ENCODE measurements around the gene TOGARAM2. TPM values are rescaled to one million over a fixed set of nuclear protein-coding genes. Genes with fewer than 3 reads are reported as not detected.
"Not testable (repeated sequence)": the region's sequence is repeated elsewhere in the genome, so short reads cannot be mapped to it uniquely, and the experiment has no call there.

The TOGARAM2 gene
- total and polyA plus RNA-seq, 7 experiments from 2014 or later: 0.58 to 4.9 (median 1.4) TPM; not detected in 1

DNA sequence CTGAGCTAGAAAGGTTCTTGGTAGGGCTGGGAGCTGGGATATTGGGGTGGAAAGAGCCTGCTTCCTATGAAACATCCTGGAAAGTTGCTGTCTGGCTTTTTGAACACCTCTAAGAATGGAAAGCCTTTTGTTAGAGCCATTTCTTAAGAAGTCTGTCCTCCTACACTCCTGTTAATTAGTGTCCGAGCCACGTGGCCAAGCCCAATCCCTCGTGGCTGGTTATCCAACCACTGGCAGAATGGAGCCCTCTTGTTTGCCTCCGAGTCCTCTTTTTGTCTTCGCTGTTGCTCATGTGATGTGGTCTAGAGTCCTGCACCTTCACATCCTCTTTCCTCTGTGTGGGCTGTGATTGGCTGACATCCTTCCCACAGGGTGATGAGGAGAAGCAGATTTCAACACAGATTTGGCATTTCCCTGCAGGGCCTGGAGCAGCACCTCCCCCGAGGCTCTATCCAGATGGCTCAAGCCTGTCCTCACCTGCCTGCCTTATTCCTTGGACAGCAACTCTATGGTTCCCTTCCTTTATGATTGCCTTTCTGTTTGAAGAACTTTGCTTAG lies 8.2 kb upstream of the TOGARAM2 start:
- CTCF ChIA-PET: interaction anchor here (0.6 kb wide), 1 partner anchor 88 kb away, joined by 3 read pairs; no protein-coding TSS in a partner anchor
- no peak overlapping the region for H3K27ac ChIP-seq (ENCODE audit: low read depth, low read length)
- intact Hi-C loops (cut with micrococcal nuclease): no loop called here
- H3K9me3 Mint-ChIP-seq: peaks cover 0 to 13% (median 3%) of the 10 kb centered on the region in 11 donors
- H3K27me3 ChIP-seq (ENCODE audit: control insufficient read depth in 2 of 2, insufficient read depth in 2 of 2, low read length in 2 of 2): no peaks in the 10 kb centered on the region
- peaks cover 8 to 13% (median 10%) of the 10 kb centered on the region in 7 donors for H3K4me1 Mint-ChIP-seq
- H3K36me3 ChIP-seq (ENCODE audit: control insufficient read depth in 2 of 3, insufficient read depth in 3 of 3, low read length in 3 of 3): no peaks in the 10 kb centered on the region
- peaks cover 0 to 1% (median 0%) of the 10 kb centered on the region in 5 donors for H3K36me3 Mint-ChIP-seq
- POLR2A ChIA-PET: no interaction called here
- H3K4me3 Mint-ChIP-seq: peak overlapping the region in 2 of 10 donors; percentile 33 to 34
- H3K4me1 ChIP-seq (ENCODE audit: control insufficient read depth in 2 of 2, insufficient read depth in 2 of 2, low read length in 2 of 2): no peaks in the 10 kb centered on the region
- H3K27ac Mint-ChIP-seq: no peak overlapping the region
- peaks cover 0 to 3% (median 0%) of the 10 kb centered on the region in 5 donors for H3K27me3 Mint-ChIP-seq
- no peak overlapping the region for H3K4me3 ChIP-seq (ENCODE audit: low read length)
- no peaks in the 10 kb centered on the region for H3K9me3 ChIP-seq (ENCODE audit: control insufficient read depth in 2 of 3, low read length in 3 of 3)
- DNase-seq (no peak), ATAC-seq (peak; percentile 58)

GRCh38 chr2:28974252-28974651 lies 6.8 kb upstream of the TOGARAM2 start:
- Histone ChIP-seq H3K27me3 (ENCODE audit: control insufficient read depth in 2 of 2, insufficient read depth in 2 of 2, low read length in 2 of 2) (no peaks in the 10 kb centered on the region), H3K27ac (ENCODE audit: low read depth, low read length) (no peak overlapping the region), H3K4me1 (ENCODE audit: control insufficient read depth in 2 of 2, insufficient read depth in 2 of 2, low read length in 2 of 2) (no peaks in the 10 kb centered on the region), H3K9me3 (ENCODE audit: control insufficient read depth in 2 of 3, low read length in 3 of 3) (no peaks in the 10 kb centered on the region), H3K36me3 (ENCODE audit: control insufficient read depth in 2 of 3, insufficient read depth in 3 of 3, low read length in 3 of 3) (no peaks in the 10 kb centered on the region), H3K4me3 (ENCODE audit: low read length) (no peak overlapping the region)
- peaks cover 0 to 1% (median 0%) of the 10 kb centered on the region in 5 donors for H3K36me3 Mint-ChIP-seq
- H3K9me3 Mint-ChIP-seq: peaks cover 0 to 13% (median 3%) of the 10 kb centered on the region in 11 donors
- ChIA-PET POLR2A (no interaction called here), CTCF (no interaction called here)
- H3K4me3 Mint-ChIP-seq: no peak overlapping the region
- no peak overlapping the region for H3K27ac Mint-ChIP-seq
- ATAC-seq (no peak), DNase-seq (no peak)
- H3K4me1 Mint-ChIP-seq: peaks cover 8 to 13% (median 10%) of the 10 kb centered on the region in 7 donors
- intact Hi-C loops (cut with micrococcal nuclease): no loop called here
- H3K27me3 Mint-ChIP-seq: peaks cover 0 to 3% (median 0%) of the 10 kb centered on the region in 5 donors

GRCh38 chr2:28975671-28976070 lies 5.4 kb upstream of the TOGARAM2 start:
- peaks cover 0 to 13% (median 3%) of the 10 kb centered on the region in 11 donors for H3K9me3 Mint-ChIP-seq
- H3K9me3 ChIP-seq (ENCODE audit: control insufficient read depth in 2 of 3, low read length in 3 of 3): no peaks in the 10 kb centered on the region
- H3K27ac Mint-ChIP-seq: no peak overlapping the region
- H3K4me3 ChIP-seq (ENCODE audit: low read length): no peak overlapping the region
- peaks cover 8 to 13% (median 10%) of the 10 kb centered on the region in 7 donors for H3K4me1 Mint-ChIP-seq
- no peak for ATAC-seq
- H3K27ac ChIP-seq (ENCODE audit: low read depth, low read length): no peak overlapping the region
- H3K27me3 ChIP-seq (ENCODE audit: control insufficient read depth in 2 of 2, insufficient read depth in 2 of 2, low read length in 2 of 2): no peaks in the 10 kb centered on the region
- DNase-seq: no peak
- ChIA-PET POLR2A (no interaction called here), CTCF (no interaction called here)
- no peaks in the 10 kb centered on the region for H3K36me3 ChIP-seq (ENCODE audit: control insufficient read depth in 2 of 3, insufficient read depth in 3 of 3, low read length in 3 of 3)
- no peak overlapping the region for H3K4me3 Mint-ChIP-seq
- no peaks in the 10 kb centered on the region for H3K4me1 ChIP-seq (ENCODE audit: control insufficient read depth in 2 of 2, insufficient read depth in 2 of 2, low read length in 2 of 2)
- peaks cover 0 to 1% (median 0%) of the 10 kb centered on the region in 5 donors for H3K36me3 Mint-ChIP-seq
- peaks cover 0 to 3% (median 0%) of the 10 kb centered on the region in 5 donors for H3K27me3 Mint-ChIP-seq
- intact Hi-C loops (cut with micrococcal nuclease): no loop called here

DNA sequence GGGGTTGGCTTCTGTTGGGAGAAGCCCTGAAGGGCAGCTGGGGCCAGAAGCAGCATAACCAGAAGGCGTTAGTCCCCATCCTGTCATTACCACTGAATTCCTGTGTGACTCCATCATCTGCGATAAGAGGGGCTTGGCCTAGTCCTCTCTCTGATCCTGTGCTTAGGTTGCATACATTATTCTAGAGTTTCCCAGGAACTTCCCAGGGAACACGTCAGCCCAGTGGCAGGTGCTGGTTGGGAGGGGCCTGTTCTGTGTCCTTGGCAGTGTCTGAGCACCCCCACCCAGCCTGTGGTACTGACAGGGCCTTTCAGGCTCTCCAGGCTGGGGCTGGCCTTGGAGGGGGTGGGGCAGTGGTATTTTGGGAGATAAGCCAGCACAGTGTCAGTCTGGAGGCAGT lies 4.5 kb upstream of the TOGARAM2 start:
- no peak overlapping the region for H3K27ac ChIP-seq (ENCODE audit: low read depth, low read length)
- H3K4me3 Mint-ChIP-seq: no peak overlapping the region
- ATAC-seq: no peak
- no peak overlapping the region for H3K4me3 ChIP-seq (ENCODE audit: low read length)
- H3K36me3 ChIP-seq (ENCODE audit: control insufficient read depth in 2 of 3, insufficient read depth in 3 of 3, low read length in 3 of 3): no peaks in the 10 kb centered on the region
- no peak overlapping the region for H3K27ac Mint-ChIP-seq
- CTCF ChIA-PET: no interaction called here
- peaks cover 0 to 1% (median 0%) of the 10 kb centered on the region in 5 donors for H3K36me3 Mint-ChIP-seq
- intact Hi-C loops (cut with micrococcal nuclease): no loop called here
- peaks cover 8 to 13% (median 10%) of the 10 kb centered on the region in 7 donors for H3K4me1 Mint-ChIP-seq
- POLR2A ChIA-PET: no interaction called here
- peaks cover 0 to 3% (median 0%) of the 10 kb centered on the region in 5 donors for H3K27me3 Mint-ChIP-seq
- H3K27me3 ChIP-seq (ENCODE audit: control insufficient read depth in 2 of 2, insufficient read depth in 2 of 2, low read length in 2 of 2): no peaks in the 10 kb centered on the region
- H3K4me1 ChIP-seq (ENCODE audit: control insufficient read depth in 2 of 2, insufficient read depth in 2 of 2, low read length in 2 of 2): no peaks in the 10 kb centered on the region
- DNase-seq: no peak
- H3K9me3 Mint-ChIP-seq: peaks cover 0 to 13% (median 3%) of the 10 kb centered on the region in 11 donors
- H3K9me3 ChIP-seq (ENCODE audit: control insufficient read depth in 2 of 3, low read length in 3 of 3): no peaks in the 10 kb centered on the region

GRCh38 chr2:28977176-28977875 lies 3.8 kb upstream of the TOGARAM2 start:
- intact Hi-C loops (cut with micrococcal nuclease): no loop called here
- DNase-seq (no peak), ATAC-seq (no peak)
- no peaks in the 10 kb centered on the region for H3K36me3 ChIP-seq (ENCODE audit: control insufficient read depth in 2 of 3, insufficient read depth in 3 of 3, low read length in 3 of 3)
- Mint-ChIP-seq H3K36me3 (peaks cover 0 to 1% (median 0%) of the 10 kb centered on the region in 5 donors), H3K27ac (no peak overlapping the region), H3K9me3 (peaks cover 0 to 13% (median 3%) of the 10 kb centered on the region in 11 donors), H3K4me1 (peaks cover 8 to 13% (median 10%) of the 10 kb centered on the region in 7 donors), H3K27me3 (no peaks in the 10 kb centered on the region), H3K4me3 (no peak overlapping the region)
- H3K4me1 ChIP-seq (ENCODE audit: control insufficient read depth in 2 of 2, insufficient read depth in 2 of 2, low read length in 2 of 2): no peaks in the 10 kb centered on the region
- H3K4me3 ChIP-seq (ENCODE audit: low read length): no peak overlapping the region
- POLR2A ChIA-PET: no interaction called here
- no peaks in the 10 kb centered on the region for H3K27me3 ChIP-seq (ENCODE audit: control insufficient read depth in 2 of 2, insufficient read depth in 2 of 2, low read length in 2 of 2)
- H3K27ac ChIP-seq (ENCODE audit: low read depth, low read length): no peak overlapping the region
- H3K9me3 ChIP-seq (ENCODE audit: control insufficient read depth in 2 of 3, low read length in 3 of 3): no peaks in the 10 kb centered on the region
- CTCF ChIA-PET: interaction anchor here (0.6 kb wide), 1 partner anchor 15 kb away, joined by 3 read pairs; no protein-coding TSS in a partner anchor

DNA sequence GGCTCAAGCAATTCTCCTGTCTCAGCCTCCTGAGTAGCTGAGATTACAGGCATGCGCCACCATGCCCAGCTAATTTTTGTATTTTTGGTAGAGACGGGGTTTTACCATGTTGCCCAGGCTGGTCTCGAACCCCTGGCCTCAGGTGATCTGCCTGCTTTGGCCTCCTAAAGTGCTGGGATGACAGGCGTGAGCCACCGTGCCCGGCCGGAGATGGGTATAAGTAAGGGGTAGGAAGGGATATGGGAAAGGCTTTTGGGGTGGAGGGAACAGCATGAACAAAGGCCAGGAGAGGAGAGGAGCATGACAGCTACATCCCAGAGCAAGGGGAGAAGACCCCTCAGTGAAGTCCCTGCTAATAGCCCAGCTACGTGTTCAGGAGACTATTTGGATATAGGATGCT lies 3.1 kb upstream of the TOGARAM2 start:
- H3K4me1 ChIP-seq (ENCODE audit: control insufficient read depth in 2 of 2, insufficient read depth in 2 of 2, low read length in 2 of 2); intact Hi-C loops (cut with micrococcal nuclease); H3K9me3 ChIP-seq (ENCODE audit: control insufficient read depth in 2 of 3, low read length in 3 of 3); DNase-seq; H3K36me3 Mint-ChIP-seq; H3K27me3 ChIP-seq (ENCODE audit: control insufficient read depth in 2 of 2, insufficient read depth in 2 of 2, low read length in 2 of 2); POLR2A ChIA-PET; H3K36me3 ChIP-seq (ENCODE audit: control insufficient read depth in 2 of 3, insufficient read depth in 3 of 3, low read length in 3 of 3); H3K4me3 Mint-ChIP-seq; H3K27me3 Mint-ChIP-seq; ATAC-seq; H3K4me3 ChIP-seq (ENCODE audit: low read length); H3K27ac ChIP-seq (ENCODE audit: low read depth, low read length); H3K4me1 Mint-ChIP-seq: not testable (repeated sequence)
- Mint-ChIP-seq H3K9me3 (peaks cover 0 to 13% (median 3%) of the 10 kb centered on the region in 11 donors), H3K27ac (peak overlapping the region in 2 of 9 donors; percentile 14 to 28)
- CTCF ChIA-PET: interaction anchor here (0.6 kb wide), 1 partner anchor 222 kb away, joined by 3 read pairs; no protein-coding TSS in a partner anchor
